Panc1 (cell line): ENCODE results near the gene KLK14.

Source experiments
- CTCF ChIP-seq: fragments of 450-650 bp; IDR thresholded peaks from 2 replicates; pipeline ENCODE4 v1.5.1; 2017; ENCODE audit warnings: mild to moderate bottlenecking
- POLR2AphosphoS5 ChIP-seq: IDR thresholded peaks from 2 replicates; pipeline ENCODE4 v1.6.1; 2012; ENCODE audit warnings: mild to moderate bottlenecking, low read depth, low read length, moderate library complexity
- REST ChIP-seq, 2 experiments: IDR thresholded peaks; 2 replicates each; pipeline ENCODE4 v1.6.1; 2011 to 2012; ENCODE audit warnings: low read depth in 2 of 2, control low read depth in 1 of 2, low read length in 1 of 2, mild to moderate bottlenecking in 1 of 2, moderate library complexity in 1 of 2; ENCODE audit not compliant: insufficient read depth in 1 of 2
- SIN3A ChIP-seq: IDR thresholded peaks from 2 replicates; pipeline ENCODE4 v1.6.1; 2012; ENCODE audit warnings: low read depth, mild to moderate bottlenecking, low read length, moderate library complexity, borderline replicate concordance; ENCODE audit not compliant: insufficient read depth
- TCF7L2 ChIP-seq: IDR thresholded peaks from 2 replicates; pipeline ENCODE4 v1.6.1; 2011; ENCODE audit warnings: mild to moderate bottlenecking, low read depth, low read length, inconsistent platforms

- TF ChIP-seq REST (IDR thresholded peaks at IDR 0.05; ENCODE audit: insufficient read depth in 1 of 2, low read depth in 2 of 2, low read length in 1 of 2) (no peak), CTCF (no peak), POLR2AphosphoS5 (no peak), TCF7L2 (no peak), SIN3A (no peak)
Observed at GRCh38 chr19:51079481-51080110, 3.1 kb downstream of the KLK14 start.
